Testis (tissue), 2 donors: Measurements from ENCODE around the gene XRCC1.

Source experiments
- CTCF ChIP-seq, 3 experiments: fragments of 450-650 bp in 2 of 3; fragments of 200-600 bp in 1 of 3; sonication (generic) in 1 of 3; IDR thresholded peaks; one replicate each; pipeline ENCODE4 v1.5.1; 2016 to 2019; ENCODE audit warnings: antibody characterized with exemption in 3 of 3, mild to moderate bottlenecking in 2 of 3, moderate library complexity in 1 of 3
- POLR2A ChIP-seq: fragments of 450-650 bp; IDR thresholded peaks from one replicate; pipeline ENCODE4 v1.6.1; 2017; ENCODE audit warnings: antibody characterized with exemption, mild to moderate bottlenecking, moderate library complexity

DNA sequence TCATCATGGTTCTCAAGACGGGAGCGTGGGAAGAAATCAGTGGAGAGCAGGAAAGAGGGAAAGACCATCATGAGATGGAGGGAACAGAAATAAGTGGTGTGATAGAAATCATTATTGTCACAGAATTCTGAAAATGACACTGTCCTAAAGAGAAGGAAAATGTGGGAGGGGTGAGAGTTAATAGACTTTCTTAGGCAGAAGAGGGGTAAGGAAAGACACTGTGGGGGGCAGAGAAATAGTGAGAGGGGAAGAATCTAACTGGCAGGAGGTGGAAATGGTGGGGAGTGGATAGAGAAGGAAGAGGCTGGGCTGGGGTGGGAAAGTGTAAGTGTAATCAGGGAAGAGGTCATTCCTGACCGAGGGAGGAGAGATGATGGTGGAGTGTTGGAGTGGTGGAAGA lies 3.5 kb upstream of the XRCC1 start:
- TF ChIP-seq CTCF (IDR thresholded peaks at IDR 0.05) (no peak), POLR2A (no peak)
